Measurements from ENCODE around the gene DEPDC7.
A peak's percentile ranks its signal among the peaks of the same experiment; 100 is the strongest.
"Not testable (repeated sequence)": the region's sequence is repeated elsewhere in the genome, so short reads cannot be mapped to it uniquely, and the experiment has no call there.

Gene DEPDC7

DNA sequence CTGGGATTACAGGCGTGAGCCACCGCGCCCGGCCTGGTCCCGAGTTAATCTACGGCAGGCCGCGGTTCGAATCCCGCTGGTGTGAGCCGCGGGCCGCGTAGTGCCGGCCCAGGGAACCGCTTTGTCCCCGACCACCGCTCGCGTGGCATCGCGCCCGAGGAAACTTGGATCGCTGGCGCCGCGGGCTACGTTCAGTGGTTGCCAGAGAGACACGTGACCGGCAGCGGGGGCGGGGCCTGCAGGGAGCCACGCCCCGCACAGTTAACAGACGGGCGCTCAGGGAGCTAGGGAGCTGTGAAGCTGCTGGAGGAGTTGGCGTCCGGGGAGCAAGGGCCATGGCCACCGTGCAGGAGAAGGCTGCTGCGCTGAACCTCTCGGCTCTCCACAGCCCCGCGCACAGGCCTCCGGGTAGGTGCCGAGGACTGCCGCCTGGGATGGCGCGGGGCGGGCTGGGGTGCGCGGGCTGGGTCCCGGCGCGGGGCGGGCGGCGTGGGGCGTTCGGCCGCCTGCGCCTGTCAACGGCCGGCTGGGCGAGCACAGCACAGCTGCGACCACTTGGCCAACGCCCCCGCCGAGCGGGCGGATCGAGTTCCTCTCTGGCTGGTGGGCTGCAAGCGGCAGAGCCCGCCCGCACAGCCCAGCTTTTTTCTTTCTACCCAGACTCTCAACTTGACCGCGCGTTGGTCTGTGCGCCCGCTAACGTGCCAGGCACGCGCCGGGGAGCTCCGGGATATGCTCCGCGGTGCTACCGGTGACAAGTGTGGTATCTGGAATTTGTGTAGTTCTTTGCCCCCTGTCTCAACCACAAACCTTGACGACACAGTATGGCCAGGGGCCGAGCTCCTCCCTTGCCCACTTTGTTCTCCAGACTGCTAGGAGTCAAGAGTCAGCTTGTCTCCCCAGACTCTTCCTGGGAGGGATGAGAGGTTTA, at the start of gene DEPDC7:
DEPDC7 (plus strand) TSS at position 258 of the 931 bp plus-strand sequence; CDS start at position 336, 78 bp downstream.
- H3K27me3 ChIP-seq (ENCODE audit: control insufficient read depth in 2 of 2, insufficient read depth in 2 of 2, low read length in 2 of 2): peaks cover 0 to 3% of the 10 kb centered on the region in 2 donors
- peak within 1 kb of the TSS; percentile 41 to 64 for H3K9ac ChIP-seq (ENCODE audit: low read depth in 1 of 2, low read length in 2 of 2)
- H3K4me1 ChIP-seq (ENCODE audit: control insufficient read depth in 2 of 2, insufficient read depth in 2 of 2, low read length in 2 of 2): peaks cover 11% of the 10 kb centered on the region in 2 donors
- no peaks in the 10 kb centered on the region for H3K36me3 ChIP-seq (ENCODE audit: control insufficient read depth in 2 of 2, insufficient read depth in 2 of 2, low read length in 2 of 2)
- H3K27ac ChIP-seq (ENCODE audit: low read depth in 2 of 2, low read length in 2 of 2): peak within 1 kb of the TSS; percentile 36 to 43
- no peaks in the 10 kb centered on the region for H3K9me3 ChIP-seq (ENCODE audit: control insufficient read depth in 2 of 2, low read length in 2 of 2)
- H3K4me3 ChIP-seq (ENCODE audit: low read length in 2 of 2): peak within 1 kb of the TSS; percentile 66 to 77

DNA sequence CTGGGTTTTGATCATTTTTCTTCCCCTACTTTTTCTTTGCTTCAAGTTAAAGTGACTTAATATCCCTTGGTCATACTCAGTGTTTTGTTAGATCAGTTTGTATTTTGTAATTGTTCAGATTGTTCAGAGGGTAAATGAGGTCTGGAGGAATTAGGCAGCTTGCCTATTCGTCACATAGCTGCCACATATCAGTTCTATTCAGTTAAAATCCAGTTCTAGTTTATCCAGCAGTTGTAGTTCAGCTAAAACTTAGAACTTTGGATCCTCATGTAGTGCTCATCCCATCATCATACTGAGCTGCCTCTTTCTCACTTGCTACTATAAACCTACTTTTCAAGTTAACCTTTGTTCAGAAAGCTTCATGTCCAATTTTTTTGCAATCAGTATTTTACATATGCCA, 47.1 kb upstream of the DEPDC7 start:
- no peak overlapping the region for H3K27ac ChIP-seq (ENCODE audit: low read depth in 2 of 2, low read length in 2 of 2)
- peaks cover 10 to 15% of the 10 kb centered on the region in 2 donors for H3K36me3 ChIP-seq (ENCODE audit: control insufficient read depth in 2 of 2, insufficient read depth in 2 of 2, low read length in 2 of 2)
- no peak overlapping the region for H3K9ac ChIP-seq (ENCODE audit: low read depth in 1 of 2, low read length in 2 of 2)
- H3K4me1 ChIP-seq (ENCODE audit: control insufficient read depth in 2 of 2, insufficient read depth in 2 of 2, low read length in 2 of 2): no peaks in the 10 kb centered on the region
- H3K27me3 ChIP-seq (ENCODE audit: control insufficient read depth in 2 of 2, insufficient read depth in 2 of 2, low read length in 2 of 2): no peaks in the 10 kb centered on the region
- no peak overlapping the region for H3K4me3 ChIP-seq (ENCODE audit: low read length in 2 of 2)
- H3K9me3 ChIP-seq (ENCODE audit: control insufficient read depth in 2 of 2, low read length in 2 of 2): no peaks in the 10 kb centered on the region

GRCh38 chr11:32972233-32972632, 43.4 kb upstream of the DEPDC7 start:
- H3K9me3 ChIP-seq (ENCODE audit: control insufficient read depth in 2 of 2, low read length in 2 of 2); H3K4me1 ChIP-seq (ENCODE audit: control insufficient read depth in 2 of 2, insufficient read depth in 2 of 2, low read length in 2 of 2); H3K27ac ChIP-seq (ENCODE audit: low read depth in 2 of 2, low read length in 2 of 2); H3K9ac ChIP-seq (ENCODE audit: low read depth in 1 of 2, low read length in 2 of 2); H3K27me3 ChIP-seq (ENCODE audit: control insufficient read depth in 2 of 2, insufficient read depth in 2 of 2, low read length in 2 of 2); H3K4me3 ChIP-seq (ENCODE audit: low read length in 2 of 2): not testable (repeated sequence)
- H3K36me3 ChIP-seq (ENCODE audit: control insufficient read depth in 2 of 2, insufficient read depth in 2 of 2, low read length in 2 of 2): peaks cover 15 to 18% of the 10 kb centered on the region in 2 donors

DNA sequence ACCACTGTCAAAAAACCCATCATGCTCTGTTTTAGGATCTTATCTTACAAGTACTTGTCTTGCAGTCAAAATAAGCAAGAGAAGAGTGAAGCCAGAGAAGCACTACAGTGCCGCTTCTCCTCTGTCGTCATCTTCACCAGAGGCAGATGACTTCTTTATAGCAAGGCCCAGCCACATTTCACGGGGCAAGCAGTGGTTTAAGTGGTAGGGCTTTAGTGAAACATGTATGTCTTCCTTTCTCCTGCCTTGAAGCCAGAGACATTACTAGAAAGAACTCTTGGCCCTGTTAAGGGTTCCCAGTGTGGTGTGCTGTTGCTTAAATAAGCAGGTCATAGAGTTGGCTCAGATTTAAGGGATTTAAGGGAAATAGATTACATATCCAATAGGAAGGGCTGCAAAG, 42.9 kb upstream of the DEPDC7 start:
- no peaks in the 10 kb centered on the region for H3K4me1 ChIP-seq (ENCODE audit: control insufficient read depth in 2 of 2, insufficient read depth in 2 of 2, low read length in 2 of 2)
- no peaks in the 10 kb centered on the region for H3K9me3 ChIP-seq (ENCODE audit: control insufficient read depth in 2 of 2, low read length in 2 of 2)
- H3K27ac ChIP-seq (ENCODE audit: low read depth in 2 of 2, low read length in 2 of 2): no peak overlapping the region
- no peak overlapping the region for H3K4me3 ChIP-seq (ENCODE audit: low read length in 2 of 2)
- no peak overlapping the region for H3K9ac ChIP-seq (ENCODE audit: low read depth in 1 of 2, low read length in 2 of 2)
- H3K27me3 ChIP-seq (ENCODE audit: control insufficient read depth in 2 of 2, insufficient read depth in 2 of 2, low read length in 2 of 2): no peaks in the 10 kb centered on the region
- peaks cover 15 to 21% of the 10 kb centered on the region in 2 donors for H3K36me3 ChIP-seq (ENCODE audit: control insufficient read depth in 2 of 2, insufficient read depth in 2 of 2, low read length in 2 of 2)

- Histone ChIP-seq H3K36me3 (ENCODE audit: control insufficient read depth in 2 of 2, insufficient read depth in 2 of 2, low read length in 2 of 2) (peaks cover 0 to 2% of the 10 kb centered on the region in 2 donors), H3K9me3 (ENCODE audit: control insufficient read depth in 2 of 2, low read length in 2 of 2) (no peaks in the 10 kb centered on the region), H3K9ac (ENCODE audit: low read depth in 1 of 2, low read length in 2 of 2) (no peak overlapping the region), H3K4me1 (ENCODE audit: control insufficient read depth in 2 of 2, insufficient read depth in 2 of 2, low read length in 2 of 2) (no peaks in the 10 kb centered on the region), H3K27ac (ENCODE audit: low read depth in 2 of 2, low read length in 2 of 2) (no peak overlapping the region), H3K27me3 (ENCODE audit: control insufficient read depth in 2 of 2, insufficient read depth in 2 of 2, low read length in 2 of 2) (no peaks in the 10 kb centered on the region), H3K4me3 (ENCODE audit: low read length in 2 of 2) (no peak overlapping the region)
Measured at GRCh38 chr11:32982626-32983025, 33.1 kb upstream of the DEPDC7 start.

DNA sequence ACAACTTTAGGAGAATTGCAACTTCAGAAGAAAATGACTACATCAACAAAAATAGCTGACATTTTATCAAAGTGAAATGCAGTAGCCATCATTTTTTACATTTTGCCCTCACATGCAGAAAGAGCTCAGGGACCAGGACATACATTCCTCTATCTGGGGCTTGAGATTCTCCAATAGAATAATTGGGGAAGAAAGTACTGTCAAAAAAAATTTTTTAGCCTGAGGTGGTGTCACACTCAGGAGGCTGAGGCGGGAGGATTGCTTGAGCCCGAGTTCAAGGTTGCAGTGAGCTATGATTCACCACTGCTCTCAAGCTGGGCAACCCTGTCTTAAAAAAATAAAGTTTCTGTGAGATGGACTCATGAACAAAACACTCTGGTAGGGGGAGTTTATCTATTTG, 32.2 kb upstream of the DEPDC7 start:
- H3K9ac ChIP-seq (ENCODE audit: low read depth in 1 of 2, low read length in 2 of 2): no peak overlapping the region
- H3K27me3 ChIP-seq (ENCODE audit: control insufficient read depth in 2 of 2, insufficient read depth in 2 of 2, low read length in 2 of 2): no peaks in the 10 kb centered on the region
- H3K36me3 ChIP-seq (ENCODE audit: control insufficient read depth in 2 of 2, insufficient read depth in 2 of 2, low read length in 2 of 2): no peaks in the 10 kb centered on the region
- H3K4me3 ChIP-seq (ENCODE audit: low read length in 2 of 2): no peak overlapping the region
- no peaks in the 10 kb centered on the region for H3K9me3 ChIP-seq (ENCODE audit: control insufficient read depth in 2 of 2, low read length in 2 of 2)
- H3K27ac ChIP-seq (ENCODE audit: low read depth in 2 of 2, low read length in 2 of 2): no peak overlapping the region
- H3K4me1 ChIP-seq (ENCODE audit: control insufficient read depth in 2 of 2, insufficient read depth in 2 of 2, low read length in 2 of 2): peaks cover 0 to 4% of the 10 kb centered on the region in 2 donors

DNA sequence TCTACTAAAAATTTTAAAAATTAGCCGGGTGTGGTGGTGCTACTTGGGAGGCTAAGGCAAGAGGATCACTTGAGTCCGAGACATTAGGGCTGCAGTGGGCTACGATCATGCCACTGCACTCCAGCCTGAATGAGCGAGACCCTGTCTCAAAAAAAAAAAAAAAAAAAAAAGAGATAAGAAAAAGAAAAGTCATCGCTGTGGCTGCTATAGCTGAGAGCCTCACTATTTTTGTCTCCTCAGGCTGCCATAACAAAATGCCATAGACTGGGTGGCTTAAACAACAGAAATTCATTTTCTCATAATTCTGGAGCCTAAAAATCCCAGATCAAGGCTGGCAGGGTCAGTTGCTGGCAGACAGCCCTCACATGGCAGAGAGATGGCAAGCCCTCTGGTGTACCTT, 30.1 kb upstream of the DEPDC7 start:
- Histone ChIP-seq H3K36me3 (ENCODE audit: control insufficient read depth in 2 of 2, insufficient read depth in 2 of 2, low read length in 2 of 2) (no peaks in the 10 kb centered on the region), H3K9me3 (ENCODE audit: control insufficient read depth in 2 of 2, low read length in 2 of 2) (no peaks in the 10 kb centered on the region), H3K4me1 (ENCODE audit: control insufficient read depth in 2 of 2, insufficient read depth in 2 of 2, low read length in 2 of 2) (peaks cover 0 to 4% of the 10 kb centered on the region in 2 donors), H3K27me3 (ENCODE audit: control insufficient read depth in 2 of 2, insufficient read depth in 2 of 2, low read length in 2 of 2) (no peaks in the 10 kb centered on the region), H3K27ac (ENCODE audit: low read depth in 2 of 2, low read length in 2 of 2) (no peak overlapping the region), H3K9ac (ENCODE audit: low read depth in 1 of 2, low read length in 2 of 2) (no peak overlapping the region), H3K4me3 (ENCODE audit: low read length in 2 of 2) (no peak overlapping the region)

DNA sequence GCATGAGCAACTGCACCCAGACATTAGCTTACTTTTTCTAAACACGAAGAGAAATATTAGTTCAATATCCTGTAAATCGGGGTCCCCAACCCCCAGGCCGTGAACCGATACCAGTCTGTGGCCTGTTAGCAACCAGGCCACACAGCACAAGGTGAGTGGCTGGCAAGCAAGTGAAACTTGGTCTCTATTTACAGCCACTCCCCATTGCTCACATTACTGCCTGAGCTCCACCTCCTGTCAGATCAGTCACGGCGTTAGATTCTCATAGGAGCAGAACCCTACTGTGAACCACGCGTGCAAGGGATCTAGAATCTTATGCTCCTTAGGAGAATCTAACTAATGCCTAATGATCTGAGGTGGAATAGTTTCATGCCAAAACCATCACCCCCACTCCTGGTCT, 27.8 kb upstream of the DEPDC7 start:
- Histone ChIP-seq H3K36me3 (ENCODE audit: control insufficient read depth in 2 of 2, insufficient read depth in 2 of 2, low read length in 2 of 2) (no peaks in the 10 kb centered on the region), H3K4me1 (ENCODE audit: control insufficient read depth in 2 of 2, insufficient read depth in 2 of 2, low read length in 2 of 2) (peaks cover 0 to 4% of the 10 kb centered on the region in 2 donors), H3K9ac (ENCODE audit: low read depth in 1 of 2, low read length in 2 of 2) (no peak overlapping the region), H3K9me3 (ENCODE audit: control insufficient read depth in 2 of 2, low read length in 2 of 2) (peaks cover 0 to 2% of the 10 kb centered on the region in 2 donors), H3K4me3 (ENCODE audit: low read length in 2 of 2) (no peak overlapping the region), H3K27me3 (ENCODE audit: control insufficient read depth in 2 of 2, insufficient read depth in 2 of 2, low read length in 2 of 2) (no peaks in the 10 kb centered on the region), H3K27ac (ENCODE audit: low read depth in 2 of 2, low read length in 2 of 2) (no peak overlapping the region)

DNA sequence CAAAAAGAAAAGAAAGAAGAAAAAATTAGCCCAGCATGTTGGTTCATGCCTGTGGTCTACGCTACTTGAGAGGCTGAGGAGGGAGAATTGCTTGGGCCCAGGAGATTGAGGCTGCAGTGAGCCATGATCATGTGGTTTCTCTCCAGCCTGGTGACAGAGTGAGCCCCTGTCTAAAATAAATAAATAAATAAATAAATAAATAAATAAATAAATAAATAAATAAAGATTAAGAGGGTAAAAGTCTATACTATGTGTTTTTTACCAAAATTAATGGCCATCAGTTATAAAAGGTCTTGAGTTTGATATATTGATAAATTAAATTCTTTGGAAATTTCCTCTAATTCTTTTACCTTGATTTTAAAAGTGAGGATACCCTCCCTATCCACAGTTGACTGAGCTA, 25.2 kb upstream of the DEPDC7 start:
- Histone ChIP-seq H3K36me3 (ENCODE audit: control insufficient read depth in 2 of 2, insufficient read depth in 2 of 2, low read length in 2 of 2) (no peaks in the 10 kb centered on the region), H3K27me3 (ENCODE audit: control insufficient read depth in 2 of 2, insufficient read depth in 2 of 2, low read length in 2 of 2) (no peaks in the 10 kb centered on the region), H3K9ac (ENCODE audit: low read depth in 1 of 2, low read length in 2 of 2) (no peak overlapping the region), H3K9me3 (ENCODE audit: control insufficient read depth in 2 of 2, low read length in 2 of 2) (peaks cover 0 to 2% of the 10 kb centered on the region in 2 donors), H3K27ac (ENCODE audit: low read depth in 2 of 2, low read length in 2 of 2) (no peak overlapping the region), H3K4me1 (ENCODE audit: control insufficient read depth in 2 of 2, insufficient read depth in 2 of 2, low read length in 2 of 2) (peaks cover 0 to 4% of the 10 kb centered on the region in 2 donors), H3K4me3 (ENCODE audit: low read length in 2 of 2) (no peak overlapping the region)

GRCh38 chr11:32991427-32991826, 24.3 kb upstream of the DEPDC7 start:
- Histone ChIP-seq H3K9me3 (ENCODE audit: control insufficient read depth in 2 of 2, low read length in 2 of 2) (peaks cover 0 to 2% of the 10 kb centered on the region in 2 donors), H3K9ac (ENCODE audit: low read depth in 1 of 2, low read length in 2 of 2) (no peak overlapping the region), H3K27me3 (ENCODE audit: control insufficient read depth in 2 of 2, insufficient read depth in 2 of 2, low read length in 2 of 2) (no peaks in the 10 kb centered on the region), H3K36me3 (ENCODE audit: control insufficient read depth in 2 of 2, insufficient read depth in 2 of 2, low read length in 2 of 2) (no peaks in the 10 kb centered on the region), H3K27ac (ENCODE audit: low read depth in 2 of 2, low read length in 2 of 2) (no peak overlapping the region), H3K4me1 (ENCODE audit: control insufficient read depth in 2 of 2, insufficient read depth in 2 of 2, low read length in 2 of 2) (peaks cover 0 to 4% of the 10 kb centered on the region in 2 donors), H3K4me3 (ENCODE audit: low read length in 2 of 2) (no peak overlapping the region)
